ENCODE measurements around the gene KRT86.
"Not testable (repeated sequence)": the region's sequence is repeated elsewhere in the genome, so short reads cannot be mapped to it uniquely, and the experiment has no call there.

KRT86 gene

GRCh38 chr12:52314511-52314910 is 40.1 kb downstream of the KRT86 start:
- no peak for DNase-seq (ENCODE audit: low read depth, low spot score)

- DNase-seq (ENCODE audit: low read depth, low spot score) = not testable (repeated sequence)
These were observed 41.3 kb downstream of the KRT86 start for GRCh38 chr12:52315721-52316120.

- no peak for DNase-seq (ENCODE audit: low read depth, low spot score)
These were observed 41.8 kb downstream of the KRT86 start for GRCh38 chr12:52316290-52316689.

- DNase-seq (ENCODE audit: low read depth, low spot score) = no peak
These were observed 42.3 kb downstream of the KRT86 start for GRCh38 chr12:52316701-52317100.

GRCh38 chr12:52317468-52318052 is 43.1 kb downstream of the KRT86 start:
- no peak for DNase-seq (ENCODE audit: low read depth, low spot score)

GRCh38 chr12:52318241-52318990 is 44.0 kb downstream of the KRT86 start:
- DNase-seq (ENCODE audit: low read depth, low spot score) = no peak

- no peak for DNase-seq (ENCODE audit: low read depth, low spot score)
These were observed 44.7 kb downstream of the KRT86 start for GRCh38 chr12:52319097-52319496.

- no peak for DNase-seq (ENCODE audit: low read depth, low spot score)
These were observed 46.4 kb downstream of the KRT86 start, which contains the start of gene KRT83 for GRCh38 chr12:52320784-52321400. Gene KRT83, minus strand, starts transcription at chr12:52321398. Its CDS starts 63 bp downstream, at chr12:52321335.

GRCh38 chr12:52321418-52321817 is 47.0 kb downstream of the KRT86 start:
- no peak for DNase-seq (ENCODE audit: low read depth, low spot score)

- DNase-seq (ENCODE audit: low read depth, low spot score) = no peak
These were observed 47.6 kb downstream of the KRT86 start for GRCh38 chr12:52322069-52322468.

GRCh38 chr12:52323001-52323400 is 48.6 kb downstream of the KRT86 start:
- DNase-seq (ENCODE audit: low read depth, low spot score) = no peak

- DNase-seq (ENCODE audit: low read depth, low spot score) = no peak
These were observed 49.1 kb downstream of the KRT86 start for GRCh38 chr12:52323416-52324152.

- DNase-seq (ENCODE audit: low read depth, low spot score) = no peak
These were observed 49.7 kb downstream of the KRT86 start for GRCh38 chr12:52324153-52324444.

GRCh38 chr12:52327052-52327829 is 52.8 kb downstream of the KRT86 start:
- peak; percentile 60 for DNase-seq (ENCODE audit: low read depth, low spot score)

GRCh38 chr12:52327830-52328500 is 53.5 kb downstream of the KRT86 start:
- no peak for DNase-seq (ENCODE audit: low read depth, low spot score)

GRCh38 chr12:52331039-52331438 is 56.6 kb downstream of the KRT86 start:
- DNase-seq (ENCODE audit: low read depth, low spot score) = no peak

- DNase-seq (ENCODE audit: low read depth, low spot score) = no peak
These were observed 57.4 kb downstream of the KRT86 start for GRCh38 chr12:52331833-52332232.

GRCh38 chr12:52332381-52332780 is 57.9 kb downstream of the KRT86 start:
- no peak for DNase-seq (ENCODE audit: low read depth, low spot score)

GRCh38 chr12:52333321-52333720 is 58.9 kb downstream of the KRT86 start:
- DNase-seq (ENCODE audit: low read depth, low spot score) = no peak

GRCh38 chr12:52334185-52334584 is 59.7 kb downstream of the KRT86 start:
- DNase-seq (ENCODE audit: low read depth, low spot score) = no peak
